HG03460 (cell line): ENCODE results near the gene SSPN.

Experiments
- ATAC-seq: cut with Tn5 transposase; IDR thresholded peaks from one replicate; pipeline ENCODE4 v1.9.1; 2021; ENCODE audit not compliant: unreplicated experiment

Gene SSPN

DNA sequence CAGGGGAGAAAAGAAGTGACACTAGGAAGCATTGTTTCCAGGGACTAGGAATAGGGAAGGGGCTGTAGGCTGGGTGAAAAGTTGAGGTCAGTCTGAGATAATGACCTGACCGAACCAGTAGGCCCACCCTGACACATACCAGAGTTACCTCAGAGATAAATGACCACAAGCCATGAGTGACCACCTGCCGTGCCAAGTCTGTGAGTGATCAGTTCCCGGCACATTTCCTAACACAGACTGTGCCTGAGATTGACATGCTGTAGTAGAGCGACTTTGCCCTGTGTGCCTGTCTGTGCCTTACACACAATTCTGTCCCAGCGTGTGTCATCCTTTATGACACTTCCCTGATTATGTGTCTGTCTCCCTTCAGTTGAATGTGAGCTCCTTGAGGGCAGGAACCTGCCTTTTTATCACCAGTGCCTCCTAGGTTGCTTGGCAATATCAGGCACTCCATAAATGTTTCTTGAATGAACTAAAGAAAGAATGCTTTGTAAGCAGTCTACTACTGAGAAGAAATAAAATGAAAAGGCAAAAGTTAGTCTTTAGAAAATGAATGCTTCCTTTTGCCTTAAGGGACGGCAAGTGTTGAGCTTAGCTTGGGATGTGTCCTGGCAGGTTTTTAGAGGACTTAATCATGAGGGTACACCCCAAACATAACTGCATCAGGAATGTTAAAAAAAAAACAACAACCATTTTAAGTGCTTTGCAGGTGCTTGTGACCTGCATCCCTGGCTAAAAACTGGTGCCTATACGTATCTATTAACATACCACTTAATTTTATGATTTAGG, 9.6 kb upstream of the SSPN start:
- ATAC-seq: no peak

DNA sequence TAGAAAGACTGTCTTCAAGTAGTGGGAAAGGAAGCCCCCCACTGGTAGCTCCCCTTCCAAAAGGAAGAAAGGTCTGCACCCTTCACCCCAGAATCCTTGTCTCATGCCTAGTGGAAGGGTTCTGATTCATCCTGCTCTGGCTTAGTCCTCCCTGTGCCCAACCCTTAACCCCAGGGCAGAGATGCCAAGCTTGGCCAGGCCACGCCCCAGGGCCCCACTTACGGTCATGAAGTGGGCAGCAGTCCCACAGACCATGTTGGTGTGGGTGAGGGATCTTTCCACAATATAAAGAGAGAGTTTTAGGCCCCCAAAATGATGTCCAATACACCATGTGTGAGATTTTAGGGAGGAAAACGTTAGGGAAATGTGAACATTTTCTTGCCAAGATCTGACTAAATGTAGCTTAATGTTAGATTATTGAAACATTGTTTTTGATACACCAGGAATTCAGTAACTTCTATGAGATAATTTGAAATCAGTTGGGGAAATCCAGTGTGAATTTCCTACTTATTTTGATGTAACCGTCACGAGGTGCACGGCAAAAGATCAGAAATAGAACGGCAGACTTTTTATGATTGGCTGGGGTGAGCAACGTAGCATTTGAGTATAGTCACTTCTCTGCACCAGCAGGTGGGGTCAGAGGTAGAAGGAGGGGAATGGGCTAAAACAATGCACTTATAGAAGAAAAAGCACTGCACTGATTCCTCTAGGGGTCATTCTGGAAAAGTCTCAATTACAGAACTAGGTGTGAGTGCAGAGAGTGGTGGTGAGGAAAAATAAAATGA, 8.2 kb upstream of the SSPN start:
- no peak for ATAC-seq

DNA sequence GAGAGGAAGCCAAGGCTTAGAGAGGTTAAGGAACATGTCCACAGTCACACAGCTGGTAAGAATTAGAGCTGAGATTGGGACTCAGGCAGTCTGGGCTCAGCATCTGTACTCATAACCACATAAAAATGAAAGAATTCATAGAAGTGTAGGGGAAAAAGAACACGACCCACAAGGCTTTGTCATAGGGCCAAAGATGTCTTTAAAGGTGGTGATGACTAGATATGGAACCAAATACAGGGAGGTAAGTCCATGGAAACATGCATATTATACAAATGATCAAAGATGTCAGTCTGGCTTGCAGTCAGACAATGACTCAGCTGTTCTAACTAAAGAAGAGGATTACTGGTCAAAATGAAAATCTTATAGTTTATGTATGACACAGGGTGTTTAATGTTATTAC, 7.2 kb upstream of the SSPN start:
- ATAC-seq: no peak

DNA sequence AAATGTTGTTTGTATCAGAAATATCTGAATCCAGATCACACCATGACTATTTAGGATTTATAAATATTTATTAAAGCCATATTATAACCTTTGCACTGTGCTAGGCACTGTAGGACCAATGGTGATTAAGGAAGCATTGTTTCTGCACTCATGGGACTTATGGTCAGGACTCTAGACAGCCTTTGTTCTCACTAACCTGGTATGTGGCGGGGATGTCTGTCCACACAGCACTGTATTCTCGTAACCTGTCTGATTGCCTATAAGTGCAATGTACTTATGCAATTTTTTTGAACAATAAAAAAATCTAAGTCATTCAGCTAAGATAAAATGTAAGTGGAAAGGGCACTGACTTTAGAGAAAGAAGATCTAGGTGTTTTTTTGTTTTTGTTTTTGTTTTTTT, 6.7 kb upstream of the SSPN start:
- no peak for ATAC-seq

DNA sequence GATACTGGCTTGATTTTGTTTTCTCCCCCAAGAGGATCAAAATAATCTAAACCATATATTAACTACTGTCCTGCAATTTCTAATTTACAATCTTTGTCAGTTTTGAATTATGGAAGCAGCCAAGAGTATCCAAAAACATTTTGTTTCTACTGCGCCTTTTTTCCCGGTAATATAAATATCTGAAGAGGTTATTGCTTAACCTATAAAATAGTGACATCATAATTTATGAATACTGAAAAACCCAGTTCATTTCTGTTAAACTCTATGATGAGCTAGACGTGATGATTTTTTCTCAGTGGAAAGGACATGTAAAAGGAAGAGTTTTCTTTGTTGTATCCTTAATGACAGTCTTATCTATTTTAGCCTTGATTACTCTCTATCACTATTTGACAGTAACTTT, 3.2 kb upstream of the SSPN start:
- no peak for ATAC-seq

DNA sequence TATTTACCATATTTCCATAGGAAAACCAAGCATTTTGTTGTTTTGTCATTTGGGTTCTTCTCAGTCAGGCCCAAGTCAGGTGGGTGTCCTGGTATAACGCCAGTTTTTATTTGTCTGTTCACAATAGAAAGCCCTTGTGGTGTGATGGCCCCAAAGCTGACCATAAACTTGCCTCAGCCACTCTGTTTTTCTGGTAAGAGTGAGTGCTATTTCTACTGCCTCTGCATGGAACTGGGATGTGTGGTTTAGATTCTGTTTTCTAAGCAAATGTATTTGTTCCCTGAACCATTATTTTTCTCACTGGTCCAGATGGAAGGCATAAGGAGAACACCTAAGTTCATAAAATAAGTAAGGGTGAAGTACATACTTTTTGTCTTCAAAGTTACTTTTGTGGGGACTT, 1.8 kb upstream of the SSPN start:
- no peak for ATAC-seq

DNA sequence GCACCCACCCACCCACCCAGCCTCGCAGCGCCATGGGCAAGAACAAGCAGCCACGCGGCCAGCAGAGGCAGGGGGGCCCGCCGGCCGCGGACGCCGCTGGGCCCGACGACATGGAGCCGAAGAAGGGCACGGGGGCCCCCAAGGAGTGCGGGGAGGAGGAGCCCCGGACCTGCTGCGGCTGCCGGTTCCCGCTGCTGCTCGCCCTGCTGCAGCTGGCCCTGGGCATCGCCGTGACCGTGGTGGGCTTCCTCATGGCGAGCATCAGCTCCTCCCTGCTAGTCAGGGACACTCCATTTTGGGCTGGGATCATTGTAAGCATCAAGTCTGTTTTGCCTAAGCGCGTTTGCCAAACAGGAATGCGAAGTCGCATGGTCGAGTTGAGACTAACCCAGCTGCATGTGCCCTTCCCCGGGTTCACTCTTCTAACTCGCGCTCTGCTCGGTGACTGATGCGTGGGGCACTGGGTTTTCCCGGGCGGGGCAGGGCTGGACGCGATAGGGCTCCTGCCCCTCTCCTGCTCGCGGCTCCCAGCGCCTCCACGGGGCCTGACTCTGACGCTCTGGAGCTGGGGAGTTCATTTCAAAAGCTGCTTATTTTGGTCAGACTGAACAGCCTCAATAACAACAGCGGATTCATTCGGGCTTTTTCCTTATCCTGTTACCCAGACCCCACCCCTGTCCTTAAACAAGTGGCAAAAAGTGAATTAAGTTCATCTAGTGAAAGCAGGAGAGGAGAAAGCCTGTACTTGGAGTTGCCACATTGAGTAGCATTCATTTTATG, 458 bp downstream of the SSPN start:
- ATAC-seq: no peak

DNA sequence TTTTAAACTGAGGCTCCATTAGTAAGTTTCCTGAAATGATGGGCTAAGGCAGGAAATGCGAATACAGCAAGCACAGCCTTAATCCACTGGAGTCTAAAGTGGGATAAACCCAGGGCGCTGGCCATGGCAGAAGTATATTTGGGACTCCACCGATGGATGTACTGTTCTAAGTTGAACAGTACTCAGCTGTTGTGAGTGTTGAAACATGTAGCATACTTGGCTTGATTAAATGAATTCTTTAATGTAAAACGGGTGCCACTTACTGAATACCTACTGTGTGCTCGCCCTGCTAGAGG, 996 bp downstream of the SSPN start:
- ATAC-seq: no peak

DNA sequence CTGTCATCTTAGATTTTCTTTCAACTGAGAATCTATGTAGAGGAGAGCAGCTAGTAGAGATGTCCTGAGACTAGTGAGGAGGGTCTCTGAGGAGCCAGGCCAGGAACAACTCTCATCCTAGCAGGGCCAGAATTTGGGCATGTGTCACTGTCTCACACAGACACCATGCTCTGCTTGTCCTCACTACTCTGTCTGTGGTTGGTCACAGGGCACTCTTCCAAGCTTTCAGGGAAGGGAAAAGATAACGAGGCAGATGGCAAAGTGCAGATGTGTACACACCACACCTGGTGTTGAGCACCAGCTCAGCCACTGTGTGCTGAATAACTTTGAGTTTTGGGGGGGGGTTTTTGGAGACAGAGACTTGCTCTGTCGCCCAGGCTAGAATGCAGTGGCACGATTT, 2.5 kb downstream of the SSPN start:
- no peak for ATAC-seq

DNA sequence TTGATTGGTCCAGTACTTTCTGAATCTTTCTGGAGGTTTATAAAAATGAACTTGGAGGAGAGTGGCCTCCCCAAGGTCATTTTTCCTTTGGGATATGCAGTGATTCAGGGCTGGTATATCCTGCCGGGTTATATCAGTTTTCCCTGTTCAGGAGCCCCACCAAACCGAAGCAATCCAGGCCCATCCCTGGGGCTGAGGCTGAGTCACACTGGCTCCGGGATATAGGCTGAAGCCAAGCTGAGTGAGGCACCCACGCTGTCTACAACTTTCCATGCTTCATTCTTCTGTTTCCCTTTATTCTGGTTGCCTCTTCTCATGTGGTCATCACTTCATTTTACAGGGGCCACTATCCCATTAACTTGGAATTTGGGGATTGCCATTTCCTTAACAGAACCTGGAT, 3.4 kb downstream of the SSPN start:
- ATAC-seq: no peak

DNA sequence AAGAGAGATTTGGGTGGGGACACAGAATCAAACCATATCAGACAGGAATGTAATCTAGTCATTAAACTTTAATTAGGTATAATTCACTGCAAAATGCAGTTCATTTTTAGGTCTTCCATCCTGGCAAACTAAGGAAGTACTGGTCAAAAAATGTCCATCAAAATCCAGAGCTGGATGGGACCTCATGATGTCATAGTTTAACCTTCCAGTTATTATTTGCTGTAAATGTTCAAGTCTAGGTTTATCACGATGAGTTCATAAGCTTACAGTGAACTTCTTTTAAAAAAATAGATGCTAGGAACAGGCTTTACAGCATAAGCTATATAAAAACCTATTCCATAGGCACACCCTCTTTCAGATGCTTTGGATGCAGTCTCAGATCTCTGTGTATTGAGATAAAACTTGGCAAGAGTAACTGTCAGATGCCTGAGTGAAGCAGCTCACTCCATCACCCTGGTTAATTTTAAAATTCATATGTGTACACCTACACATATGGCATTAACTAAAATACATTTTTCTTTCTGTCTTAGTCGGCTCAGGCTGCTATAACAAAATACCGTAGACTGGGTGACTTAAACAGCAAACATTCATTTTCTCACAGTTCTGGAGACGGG, 7.9 kb downstream of the SSPN start:
- ATAC-seq: no peak

DNA sequence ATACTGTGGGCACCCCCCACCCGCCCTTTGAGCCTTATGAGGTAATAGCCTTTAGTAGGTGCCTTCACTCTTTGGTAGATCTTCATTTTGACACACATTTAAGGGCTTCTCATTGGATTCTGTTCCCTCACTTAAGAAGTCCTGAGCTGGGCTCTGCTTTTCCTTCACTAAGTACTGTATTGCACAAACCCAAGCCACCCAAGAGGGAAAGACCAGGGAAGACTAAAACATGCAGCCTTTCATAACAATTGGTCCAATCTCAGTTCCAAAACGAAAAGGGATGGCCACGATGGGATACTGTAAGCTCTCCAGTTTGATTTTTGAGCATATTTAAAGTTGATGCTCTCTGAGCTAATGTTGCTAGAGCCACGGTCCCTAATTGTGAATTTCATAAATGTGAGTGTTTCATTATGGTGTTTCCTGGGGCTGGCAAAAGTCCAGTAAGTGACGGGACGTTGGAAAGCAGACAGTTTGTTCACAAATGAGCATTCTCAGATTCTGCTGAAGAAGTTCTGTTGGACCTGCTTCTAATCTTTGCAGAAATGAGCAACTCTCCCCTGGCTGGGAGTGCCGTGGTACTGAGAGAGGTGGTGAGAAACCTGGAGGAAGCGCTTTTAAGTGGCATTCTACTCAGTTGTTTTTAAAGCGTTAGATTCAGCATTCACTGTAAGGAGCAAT, 9.4 kb downstream of the SSPN start:
- no peak for ATAC-seq

DNA sequence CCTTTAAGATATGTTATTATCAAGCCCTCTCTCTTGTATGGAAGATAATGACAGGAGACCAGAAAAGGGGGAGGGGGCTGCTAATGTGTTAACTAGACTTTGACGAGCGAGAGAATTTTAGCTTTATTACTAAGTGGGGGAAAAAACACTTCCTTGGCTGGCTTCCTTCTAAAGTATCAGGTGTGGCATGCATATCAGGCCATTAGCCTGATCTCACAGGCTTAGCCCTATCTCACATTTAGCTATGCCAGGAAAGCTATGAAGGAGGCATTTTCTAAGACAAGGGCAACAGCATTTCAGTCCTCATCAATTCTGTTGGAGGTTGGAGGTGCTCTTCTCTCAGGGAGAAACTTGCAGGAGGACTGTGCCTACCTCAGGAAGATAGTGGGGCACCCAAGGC, 9.9 kb downstream of the SSPN start:
- no peak for ATAC-seq

DNA sequence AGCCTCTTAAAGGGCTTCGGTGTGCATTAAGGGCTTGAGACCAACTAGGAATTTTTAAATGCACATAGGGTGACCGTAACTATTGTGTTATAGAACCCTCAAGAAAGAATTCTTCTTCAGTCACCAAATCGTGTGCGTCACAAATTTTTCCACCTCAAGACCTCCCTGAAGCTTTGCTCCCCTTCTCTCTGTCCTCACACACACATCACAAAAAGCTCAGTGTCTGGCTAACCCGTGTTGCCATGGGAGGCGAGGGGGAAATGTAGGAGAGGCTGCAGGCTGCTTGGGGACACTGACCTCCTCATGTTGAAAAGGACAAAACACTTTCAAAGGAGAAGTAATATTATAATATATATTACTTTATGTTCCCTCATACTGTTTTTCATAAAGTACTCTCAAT, 10.6 kb downstream of the SSPN start:
- ATAC-seq: no peak

DNA sequence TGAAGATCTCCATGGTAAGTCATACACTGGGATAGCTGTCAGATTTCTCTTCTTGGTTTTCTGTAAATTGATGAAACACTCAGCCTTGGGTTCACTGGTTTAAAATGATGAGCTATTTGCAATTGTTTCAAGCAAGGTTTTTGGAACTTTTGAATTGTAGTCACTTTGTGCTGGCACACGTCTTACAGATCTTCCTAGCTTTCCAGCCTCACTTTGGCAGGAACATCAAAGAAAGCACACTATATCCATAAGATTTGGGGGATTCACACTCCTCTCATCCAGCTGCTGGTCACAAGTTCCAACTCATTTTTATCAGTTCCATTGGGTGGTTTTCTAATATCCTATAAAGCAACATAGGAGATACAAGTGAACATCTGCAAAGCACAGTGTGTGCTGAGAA, 16.0 kb downstream of the SSPN start:
- ATAC-seq: no peak

DNA sequence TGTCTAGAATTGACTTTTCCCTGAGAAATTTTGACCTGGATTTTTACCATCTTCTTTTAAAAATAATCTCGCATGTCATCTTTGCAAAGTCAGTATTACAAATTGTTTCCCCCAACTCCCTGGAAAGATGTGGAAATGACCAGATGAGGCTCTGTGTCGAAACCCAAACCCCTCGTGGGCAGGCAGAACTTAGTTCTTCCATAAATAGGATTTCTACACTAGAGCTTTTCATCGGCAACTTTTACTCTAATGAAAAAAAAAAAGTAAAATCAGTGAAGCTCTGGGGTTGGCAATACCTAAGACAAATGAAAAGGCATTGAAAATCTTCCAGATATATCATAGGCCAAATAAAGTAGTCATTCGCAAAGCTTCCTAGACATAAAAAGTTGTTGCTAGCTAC, 17.0 kb downstream of the SSPN start:
- no peak for ATAC-seq

DNA sequence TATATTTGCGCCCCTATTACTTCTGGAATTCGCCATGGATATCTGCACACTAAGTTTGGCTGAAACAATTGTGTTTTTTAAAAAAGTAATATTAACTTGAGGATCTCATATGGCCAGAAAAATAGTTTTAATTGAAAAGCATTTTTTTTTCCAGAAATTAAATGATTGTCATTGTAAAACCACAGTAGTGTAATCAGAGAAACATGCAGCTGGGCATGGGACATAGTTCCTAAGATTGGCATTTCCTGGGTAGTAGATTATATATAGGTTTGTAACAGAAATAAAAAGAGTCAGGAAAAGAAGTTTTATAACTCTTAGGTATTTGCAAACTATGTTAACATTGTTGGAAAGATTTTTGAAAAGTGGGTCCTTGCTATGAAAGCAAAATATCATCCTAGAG, 17.6 kb downstream of the SSPN start:
- no peak for ATAC-seq

DNA sequence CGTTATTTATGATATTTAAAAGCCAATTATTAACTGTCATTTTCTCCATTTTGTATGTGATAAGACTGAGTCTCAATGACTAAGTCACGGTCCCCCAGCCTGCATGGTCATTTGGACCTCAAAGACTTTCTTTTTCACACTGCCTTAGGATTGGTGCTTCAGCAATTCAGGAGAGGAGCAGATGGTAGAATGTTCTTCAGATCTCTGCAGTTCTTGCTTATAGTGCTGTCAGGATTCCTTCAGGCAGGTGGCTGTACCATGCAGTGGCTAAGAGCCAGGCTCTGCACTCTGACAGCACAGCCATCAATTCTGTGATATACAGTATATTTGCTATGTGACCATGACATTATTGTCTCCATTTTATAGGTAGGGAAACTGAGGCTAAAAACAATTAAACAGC, 18.7 kb downstream of the SSPN start:
- ATAC-seq: no peak

DNA sequence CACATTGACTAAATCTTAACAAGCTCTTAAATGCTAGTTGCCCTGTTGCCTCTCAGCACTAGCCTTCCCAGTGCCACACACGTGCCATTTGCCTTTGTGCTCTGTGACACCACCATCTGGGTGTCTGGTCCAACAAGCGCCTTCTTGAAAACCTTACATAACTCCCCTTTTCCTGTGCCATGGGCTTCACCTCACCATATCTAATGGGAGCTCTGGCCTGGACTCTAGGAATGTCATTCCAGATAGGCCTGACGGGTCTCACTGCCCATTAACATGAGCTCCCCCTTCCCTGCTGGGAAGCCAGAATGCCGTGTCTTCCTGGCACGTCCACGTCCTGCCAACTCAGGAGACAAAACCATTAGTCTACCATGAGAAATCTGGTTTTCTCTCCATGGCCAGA, 24.4 kb downstream of the SSPN start:
- no peak for ATAC-seq

DNA sequence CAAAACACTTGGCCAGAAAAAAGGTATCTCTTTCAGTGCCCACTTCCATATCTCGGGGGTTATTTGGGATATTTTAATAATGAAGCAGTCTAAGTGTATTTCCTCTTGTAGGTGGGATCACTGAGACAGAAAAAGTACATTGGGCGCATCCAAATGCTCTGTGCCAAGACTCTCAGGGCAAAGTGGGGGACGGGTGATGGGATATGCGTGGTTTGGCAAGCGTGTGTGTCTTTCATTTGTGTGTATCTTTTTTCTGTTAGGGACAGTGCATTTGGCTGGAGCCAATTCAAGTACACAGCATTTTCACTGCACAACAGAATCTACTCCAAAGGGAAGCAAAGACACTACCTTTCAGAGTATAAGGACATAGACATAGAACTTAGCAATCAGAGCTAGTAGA, 29.3 kb downstream of the SSPN start:
- ATAC-seq: no peak

DNA sequence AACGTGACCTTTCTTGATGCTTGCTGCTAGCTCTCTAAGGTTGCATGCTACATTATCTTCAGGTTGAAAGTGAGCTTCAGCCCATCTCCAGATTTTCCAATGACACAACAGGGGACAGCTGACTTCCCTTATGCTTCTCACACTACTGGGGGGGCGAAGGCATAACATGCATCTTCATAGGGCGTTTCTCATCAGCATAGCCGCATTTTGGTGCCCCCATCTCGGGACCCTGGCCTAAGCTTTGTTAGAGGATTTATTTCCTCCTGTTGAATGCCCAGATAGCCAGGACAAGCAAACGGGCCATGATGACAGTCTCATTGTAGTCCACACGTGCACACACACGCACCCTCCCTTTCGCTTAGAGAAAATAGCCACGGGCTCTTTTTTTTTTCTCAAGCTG, 30.7 kb downstream of the SSPN start:
- ATAC-seq: no peak
